ENCODE measurements around the gene TPI1. TPM values are rescaled to one million over a fixed set of nuclear protein-coding genes. Genes with fewer than 3 reads are reported as not detected.

The TPI1 gene
- total RNA-seq, 1 experiment from 2014 or later, result 1,177 TPM

GRCh38 chr12:6861391-6861790 is 5.9 kb upstream of the TPI1 start:
- Histone ChIP-seq H3K4me2 (ENCODE audit: insufficient read depth, insufficient read length, low read length) (no peak overlapping the region), H3K9ac (ENCODE audit: extremely low read depth, insufficient read length, low read length) (no peak overlapping the region), H3K23me2 (ENCODE audit: insufficient read length, low read depth, low read length, poor library complexity, severe bottlenecking) (no peaks in the 10 kb centered on the region), H3K23ac (ENCODE audit: insufficient read length, low read depth, low read length) (no peak overlapping the region), H2BK15ac (ENCODE audit: low read depth, low read length) (no peak overlapping the region), H4K5ac (ENCODE audit: insufficient read length, low read depth, low read length) (no peak overlapping the region), H4K8ac (replicated peaks; ENCODE audit: insufficient read length, low read depth, low read length) (no peak overlapping the region), H3K27me3 (ENCODE audit: insufficient read depth, low read length) (no peaks in the 10 kb centered on the region), H3K56ac (ENCODE audit: insufficient read length, low read depth, low read length) (no peak overlapping the region), H3K4me1 (ENCODE audit: insufficient read depth, low read length) (no peaks in the 10 kb centered on the region; the same call in 1 of the 2 replicates), H3K4ac (ENCODE audit: low read depth, low read length) (no peak overlapping the region), H2AK5ac (ENCODE audit: insufficient read length, low read length) (no peak overlapping the region), H3K79me1 (ENCODE audit: insufficient read depth, low read depth, low read length, poor library complexity, severe bottlenecking) (no peaks in the 10 kb centered on the region), H2AFZ (ENCODE audit: low read length) (no peak overlapping the region), H2BK5ac (ENCODE audit: insufficient read length, low read length) (no peak overlapping the region), H3T11ph (ENCODE audit: low read length) (no peak overlapping the region), H2BK12ac (ENCODE audit: insufficient read length, low read depth, low read length) (no peak overlapping the region), H3K9me3 (ENCODE audit: control insufficient read depth, low read depth, low read length) (no peaks in the 10 kb centered on the region), H3K18ac (ENCODE audit: insufficient read length, low read depth, low read length) (no peak overlapping the region), H4K91ac (ENCODE audit: insufficient read length, low read depth, low read length) (no peak overlapping the region), H3K14ac (ENCODE audit: insufficient read depth, low read length) (no peak overlapping the region), H4K20me1 (ENCODE audit: control insufficient read depth, insufficient read depth, insufficient read length) (no peaks in the 10 kb centered on the region), H3K79me2 (ENCODE audit: insufficient read depth, low read length) (no peaks in the 10 kb centered on the region), H2BK20ac (ENCODE audit: low read depth, low read length, poor library complexity, severe bottlenecking) (no peak overlapping the region), H3K27ac (ENCODE audit: insufficient read length, low read depth, low read length) (no peak overlapping the region), H2BK120ac (ENCODE audit: low read depth, low read length, poor library complexity, severe bottlenecking) (no peak overlapping the region)
- TF ChIP-seq CTCF (conservative IDR thresholded peaks at IDR 0.05), result no peak
- Mint-ChIP-seq H3K27me3 (ENCODE audit: low read depth) (no peaks in the 10 kb centered on the region), H3K9me3 (no peaks in the 10 kb centered on the region), H3K4me3 (no peak overlapping the region), H3K4me1 (peaks cover 11% of the 10 kb centered on the region in 2 experiments), H3K27ac (no peak overlapping the region), H3K36me3 (ENCODE audit: insufficient read depth in 1 of 3, low read depth in 3 of 3) (peaks cover 54 to 91% (median 87%) of the 10 kb centered on the region in 3 experiments; a peak in 6 of 7 replicates)
- WGBS (ENCODE audit: extremely low coverage, insufficient read length, low lambda C conversion rate), result no CpG with 5 or more reads among the region's 9 CpGs
- no peak for DNase-seq
